ENCODE measurements around the gene UBTD2.

The UBTD2 gene

GRCh38 chr5:172267943-172268342 lies 15.6 kb downstream of the UBTD2 start:
- H3K4me3 ChIP-seq (replicated peaks; ENCODE audit: low read depth, low read length): no peak overlapping the region
- no peak for TF ChIP-seq CTCF (IDR thresholded peaks at IDR 0.05; ENCODE audit: insufficient read depth, low read length, poor library complexity, severe bottlenecking)
- DNase-seq (ENCODE audit: extremely low read depth, insufficient read length): no peak
- H3K36me3 ChIP-seq (ENCODE audit: control insufficient read depth, insufficient read depth, low read length): peaks cover 2% of the 10 kb centered on the region
- no peaks in the 10 kb centered on the region for H3K27me3 ChIP-seq (replicated peaks; ENCODE audit: control insufficient read depth, insufficient read depth, low read length)

- DNase-seq (ENCODE audit: extremely low read depth, insufficient read length): no peak
- no peak for TF ChIP-seq CTCF (IDR thresholded peaks at IDR 0.05; ENCODE audit: insufficient read depth, low read length, poor library complexity, severe bottlenecking)
- Histone ChIP-seq H3K4me3 (replicated peaks; ENCODE audit: low read depth, low read length) (no peak overlapping the region), H3K36me3 (ENCODE audit: control insufficient read depth, insufficient read depth, low read length) (peaks cover 2% of the 10 kb centered on the region), H3K27me3 (replicated peaks; ENCODE audit: control insufficient read depth, insufficient read depth, low read length) (no peaks in the 10 kb centered on the region)
These were observed 16.9 kb downstream of the UBTD2 start for GRCh38 chr5:172266676-172267092.

- H3K36me3 ChIP-seq (ENCODE audit: control insufficient read depth, insufficient read depth, low read length): peaks cover 2% of the 10 kb centered on the region
- no peak overlapping the region for H3K4me3 ChIP-seq (replicated peaks; ENCODE audit: low read depth, low read length)
- DNase-seq (ENCODE audit: extremely low read depth, insufficient read length): no peak
- H3K27me3 ChIP-seq (replicated peaks; ENCODE audit: control insufficient read depth, insufficient read depth, low read length): no peaks in the 10 kb centered on the region
- TF ChIP-seq CTCF (IDR thresholded peaks at IDR 0.05; ENCODE audit: insufficient read depth, low read length, poor library complexity, severe bottlenecking): no peak
These were observed 17.4 kb downstream of the UBTD2 start for GRCh38 chr5:172266071-172266675.

- DNase-seq (ENCODE audit: extremely low read depth, insufficient read length): no peak
- peaks cover 2% of the 10 kb centered on the region for H3K36me3 ChIP-seq (ENCODE audit: control insufficient read depth, insufficient read depth, low read length)
- H3K27me3 ChIP-seq (replicated peaks; ENCODE audit: control insufficient read depth, insufficient read depth, low read length): no peaks in the 10 kb centered on the region
- no peak overlapping the region for H3K4me3 ChIP-seq (replicated peaks; ENCODE audit: low read depth, low read length)
- no peak for TF ChIP-seq CTCF (IDR thresholded peaks at IDR 0.05; ENCODE audit: insufficient read depth, low read length, poor library complexity, severe bottlenecking)
These were observed 18.7 kb downstream of the UBTD2 start for GRCh38 chr5:172264815-172265395.

GRCh38 chr5:172255444-172255843 lies 28.1 kb downstream of the UBTD2 start:
- peaks cover 6% of the 10 kb centered on the region for H3K36me3 ChIP-seq (ENCODE audit: control insufficient read depth, insufficient read depth, low read length)
- no peak for TF ChIP-seq CTCF (IDR thresholded peaks at IDR 0.05; ENCODE audit: insufficient read depth, low read length, poor library complexity, severe bottlenecking)
- no peaks in the 10 kb centered on the region for H3K27me3 ChIP-seq (replicated peaks; ENCODE audit: control insufficient read depth, insufficient read depth, low read length)
- no peak overlapping the region for H3K4me3 ChIP-seq (replicated peaks; ENCODE audit: low read depth, low read length)
- DNase-seq (ENCODE audit: extremely low read depth, insufficient read length): no peak
